ENCODE measurements around the gene MIEF1. TPM values are rescaled to one million over a fixed set of nuclear protein-coding genes. Genes with fewer than 3 reads are reported as not detected.

The MIEF1 gene
- total RNA-seq (2014; rRNA removed; shearing (Covaris generic)) = 30.0 and 40.1 TPM in 2 replicates
- 12.2 and 13.2 TPM in 2 replicates for polyA plus RNA-seq (2016; fragmentation: Nextera tagmentation; extraction: Ambion mirVana)
- long read RNA-seq, full-length matches to known transcripts = 5 of 9 reads
- long read RNA-seq, partial matches to known transcripts = 0 of 9 reads
- long read RNA-seq, other reads (novel, unspliced or antisense) = 4 of 9 reads

- ATAC-seq = peak; percentile 98
- Histone ChIP-seq H3F3A (replicated peaks; ENCODE audit: low read depth) (peaks cover 13% of the 10 kb centered on the region; the same call in 1 of the 2 replicates), H3K4me2 (peak within 1 kb of the TSS; percentile 98), H3K9me2 (ENCODE audit: insufficient read depth) (no peaks in the 10 kb centered on the region), H3K79me2 (replicated peaks; ENCODE audit: insufficient read depth) (peaks cover 25% of the 10 kb centered on the region), H2AFZ (peak within 1 kb of the TSS; percentile 88), H3K4me3 (peak within 1 kb of the TSS; percentile 99), H3K27me3 (ENCODE audit: insufficient read depth) (peaks cover 40% of the 10 kb centered on the region), H3K27ac (ENCODE audit: low read depth) (no peak within 1 kb of the TSS), H3K4me1 (ENCODE audit: insufficient read depth) (peaks cover 13% of the 10 kb centered on the region), H4K20me1 (replicated peaks; ENCODE audit: insufficient read depth) (peaks cover 38% of the 10 kb centered on the region), H3K36me3 (ENCODE audit: insufficient read depth) (peaks cover 19% of the 10 kb centered on the region)
- no peak for TF ChIP-seq STAT1 (IDR thresholded peaks at IDR 0.05; ENCODE audit: unreplicated experiment)
- TF ChIP-seq REST (IDR thresholded peaks at IDR 0.05; ENCODE audit: unreplicated experiment) = no peak
- TF ChIP-seq EZH2phosphoT487 (IDR thresholded peaks at IDR 0.05; ENCODE audit: unreplicated experiment) = no peak
- no peak for TF ChIP-seq CTCF (conservative IDR thresholded peaks at IDR 0.05; ENCODE audit: low read depth in 2 of 2)
- TF ChIP-seq CREB1 (CRISPR knock-in tag; IDR thresholded peaks at IDR 0.05; ENCODE audit: low read depth) = peak; percentile 40
- no peak for TF ChIP-seq ZNF114 (CRISPR knock-in tag; IDR thresholded peaks at IDR 0.05)
- TF ChIP-seq ZNF331 (CRISPR knock-in tag; IDR thresholded peaks at IDR 0.05; ENCODE audit: low read depth) = no peak
- peak; percentile 91 for TF ChIP-seq POLR2AphosphoS5 (IDR thresholded peaks at IDR 0.05; ENCODE audit: low read depth)
- TF ChIP-seq NANOG (IDR thresholded peaks at IDR 0.05; ENCODE audit: borderline replicate concordance) = no peak
- no peak for TF ChIP-seq JUNB (IDR thresholded peaks at IDR 0.05; ENCODE audit: unreplicated experiment)
- TF ChIP-seq ZNF462 (CRISPR knock-in tag; IDR thresholded peaks at IDR 0.05) = no peak
- no peak for TF ChIP-seq EZH2 (IDR thresholded peaks at IDR 0.05; ENCODE audit: low read depth, unreplicated experiment)
- peak; percentile 83 for TF ChIP-seq ETS1 (IDR thresholded peaks at IDR 0.05)
- Mint-ChIP-seq H3K27me3 (ENCODE audit: insufficient read depth, low read depth, poor library complexity) (peaks cover 62% of the 10 kb centered on the region), H3K4me1 (peaks cover 11% of the 10 kb centered on the region), H3K27ac (peak within 1 kb of the TSS; percentile 61; the same call in 1 of the 2 replicates), H3K4me3 (peak within 1 kb of the TSS; percentile 88), H3K9me3 (no peaks in the 10 kb centered on the region; the same call in 1 of the 3 replicates), H3K36me3 (ENCODE audit: low read depth) (peaks cover 34% of the 10 kb centered on the region)
- DNase-seq (ENCODE audit: low spot score) = peak; percentile 99
Observed at GRCh38 chr22:39502109-39502788, at the start of gene MIEF1. Gene MIEF1, plus strand, starts transcription at chr22:39502290. Its CDS starts 9,005 bp downstream, at chr22:39511295.

Data from GM23338 (cell line).